NCI-H128 (cell line): Measurements from ENCODE around the gene HBA2.
"Not testable (repeated sequence)": the region's sequence is repeated elsewhere in the genome, so short reads cannot be mapped to it uniquely, and the experiment has no call there.

Experiments
- DNase-seq: peaks from one replicate; lab custom pipeline; 2025; ENCODE audit not compliant: unreplicated experiment; lab: John Stamatoyannopoulos, UW

HBA2 gene

GRCh38 chr16:172374-172941 lies at the start of gene HBA2:
TSS of gene HBA2 (plus strand) at chr16:172876. CDS start at chr16:172913, 37 bp downstream.
- DNase-seq = not testable (repeated sequence)

- DNase-seq = not testable (repeated sequence)
Measured at GRCh38 chr16:123558-124350, 48.9 kb upstream of the HBA2 start.

GRCh38 chr16:125011-125410 lies 47.7 kb upstream of the HBA2 start:
- DNase-seq = no peak

- DNase-seq = no peak
Measured at GRCh38 chr16:129075-129474, 43.6 kb upstream of the HBA2 start.

- no peak for DNase-seq
Measured at GRCh38 chr16:130533-131173, 42.0 kb upstream of the HBA2 start.

GRCh38 chr16:132120-132519 lies 40.6 kb upstream of the HBA2 start:
- DNase-seq = no peak

- DNase-seq = no peak
Measured at GRCh38 chr16:133716-134115, 39.0 kb upstream of the HBA2 start.

- no peak for DNase-seq
Measured at GRCh38 chr16:138049-138417, 34.6 kb upstream of the HBA2 start.

GRCh38 chr16:140175-140857 lies 32.4 kb upstream of the HBA2 start:
- no peak for DNase-seq

GRCh38 chr16:142405-142967 lies 30.2 kb upstream of the HBA2 start:
- no peak for DNase-seq

- DNase-seq = no peak
Measured at GRCh38 chr16:143047-143446, 29.6 kb upstream of the HBA2 start.

- no peak for DNase-seq
Measured at GRCh38 chr16:143456-143855, 29.2 kb upstream of the HBA2 start.

- no peak for DNase-seq
Measured at GRCh38 chr16:144797-145252, 27.9 kb upstream of the HBA2 start.

GRCh38 chr16:146646-147045 lies 26.0 kb upstream of the HBA2 start:
- DNase-seq = no peak

- no peak for DNase-seq
Measured at GRCh38 chr16:149024-149660, 23.5 kb upstream of the HBA2 start.

- DNase-seq = no peak
Measured at GRCh38 chr16:152141-153128, 20.2 kb upstream of the HBA2 start, which contains the start of gene HBZ. TSS of gene HBZ (plus strand) at chr16:152644. CDS start at chr16:152910, 266 bp downstream.

- DNase-seq = not testable (repeated sequence)
Measured at GRCh38 chr16:153129-153521, 19.6 kb upstream of the HBA2 start.

- DNase-seq = not testable (repeated sequence)
Measured at GRCh38 chr16:153550-154216, 19.0 kb upstream of the HBA2 start.
